Jurkat, Clone E6-1 (cell line): Measurements from ENCODE around the gene ARF1.
A peak's percentile ranks its signal among the peaks of the same experiment; 100 is the strongest.

Experiments
- DNase-seq: peaks from one replicate; pipeline ENCODE4 v3.0.0-alpha.2; 2011; ENCODE audit warnings: low read depth, low spot score
- H3K4me3 ChIP-seq: 2 replicates; pipeline ENCODE4 v1.5.1; 2011; ENCODE audit warnings: mild to moderate bottlenecking, low read length, control low read depth, moderate library complexity

Gene ARF1

GRCh38 chr1:228096416-228097332 lies 14.2 kb downstream of the ARF1 start:
- no peak for DNase-seq
- no peak overlapping the region for H3K4me3 ChIP-seq

DNA sequence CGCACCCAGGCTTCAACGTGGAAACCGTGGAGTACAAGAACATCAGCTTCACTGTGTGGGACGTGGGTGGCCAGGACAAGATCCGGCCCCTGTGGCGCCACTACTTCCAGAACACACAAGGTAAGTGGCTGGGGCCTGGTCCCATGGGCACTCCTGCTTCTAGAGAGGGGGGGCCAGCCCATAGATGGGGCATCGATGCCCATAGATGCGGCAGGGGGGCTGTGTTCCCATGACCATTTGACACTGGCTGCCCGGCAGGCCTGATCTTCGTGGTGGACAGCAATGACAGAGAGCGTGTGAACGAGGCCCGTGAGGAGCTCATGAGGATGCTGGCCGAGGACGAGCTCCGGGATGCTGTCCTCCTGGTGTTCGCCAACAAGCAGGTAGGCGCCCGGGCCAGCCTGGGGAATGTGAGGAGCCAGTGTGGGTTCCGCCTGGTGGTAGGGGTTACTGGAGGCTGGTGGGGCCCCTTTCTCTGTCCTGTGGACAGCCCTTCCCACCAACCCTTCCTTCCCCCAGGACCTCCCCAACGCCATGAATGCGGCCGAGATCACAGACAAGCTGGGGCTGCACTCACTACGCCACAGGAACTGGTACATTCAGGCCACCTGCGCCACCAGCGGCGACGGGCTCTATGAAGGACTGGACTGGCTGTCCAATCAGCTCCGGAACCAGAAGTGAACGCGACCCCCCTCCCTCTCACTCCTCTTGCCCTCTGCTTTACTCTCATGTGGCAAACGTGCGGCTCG lies 15.0 kb downstream of the ARF1 start:
- DNase-seq: no peak
- H3K4me3 ChIP-seq: no peak overlapping the region

DNA sequence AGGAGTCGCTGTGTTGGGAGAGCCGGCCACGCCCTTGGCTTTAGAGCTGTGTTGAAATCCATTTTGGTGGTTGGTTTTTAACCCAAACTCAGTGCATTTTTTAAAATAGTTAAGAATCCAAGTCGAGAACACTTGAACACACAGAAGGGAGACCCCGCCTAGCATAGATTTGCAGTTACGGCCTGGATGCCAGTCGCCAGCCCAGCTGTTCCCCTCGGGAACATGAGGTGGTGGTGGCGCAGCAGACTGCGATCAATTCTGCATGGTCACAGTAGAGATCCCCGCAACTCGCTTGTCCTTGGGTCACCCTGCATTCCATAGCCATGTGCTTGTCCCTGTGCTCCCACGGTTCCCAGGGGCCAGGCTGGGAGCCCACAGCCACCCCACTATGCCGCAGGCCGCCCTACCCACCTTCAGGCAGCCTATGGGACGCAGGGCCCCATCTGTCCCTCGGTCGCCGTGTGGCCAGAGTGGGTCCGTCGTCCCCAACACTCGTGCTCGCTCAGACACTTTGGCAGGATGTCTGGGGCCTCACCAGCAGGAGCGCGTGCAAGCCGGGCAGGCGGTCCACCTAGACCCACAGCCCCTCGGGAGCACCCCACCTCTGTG lies 15.9 kb downstream of the ARF1 start:
- H3K4me3 ChIP-seq: no peak overlapping the region
- DNase-seq: no peak

GRCh38 chr1:228099331-228099732 lies 16.8 kb downstream of the ARF1 start:
- H3K4me3 ChIP-seq: no peak overlapping the region
- DNase-seq: no peak

- DNase-seq: no peak
- H3K4me3 ChIP-seq: peak overlapping the region; percentile 77; the same call in 1 of the 2 replicates
Measured at GRCh38 chr1:228100822-228101613, 18.5 kb downstream of the ARF1 start.

- DNase-seq: no peak
- H3K4me3 ChIP-seq: peak overlapping the region; percentile 77
Measured at GRCh38 chr1:228101614-228101993, 19.1 kb downstream of the ARF1 start.

- DNase-seq: no peak
- H3K4me3 ChIP-seq: peak overlapping the region; percentile 77
Measured at GRCh38 chr1:228101994-228102790, 19.7 kb downstream of the ARF1 start.

- DNase-seq: peak; percentile 87
- H3K4me3 ChIP-seq: peak within 1 kb of the TSS; percentile 77
Measured at GRCh38 chr1:228102791-228103620, 20.5 kb downstream of the ARF1 start, which contains the start of gene C1orf35. TSS of gene C1orf35 (minus strand) at chr1:228103325. CDS start at chr1:228103227, 98 bp downstream.

- no peak for DNase-seq
- H3K4me3 ChIP-seq: no peak overlapping the region
Measured at GRCh38 chr1:228104526-228105269, 22.2 kb downstream of the ARF1 start.

DNA sequence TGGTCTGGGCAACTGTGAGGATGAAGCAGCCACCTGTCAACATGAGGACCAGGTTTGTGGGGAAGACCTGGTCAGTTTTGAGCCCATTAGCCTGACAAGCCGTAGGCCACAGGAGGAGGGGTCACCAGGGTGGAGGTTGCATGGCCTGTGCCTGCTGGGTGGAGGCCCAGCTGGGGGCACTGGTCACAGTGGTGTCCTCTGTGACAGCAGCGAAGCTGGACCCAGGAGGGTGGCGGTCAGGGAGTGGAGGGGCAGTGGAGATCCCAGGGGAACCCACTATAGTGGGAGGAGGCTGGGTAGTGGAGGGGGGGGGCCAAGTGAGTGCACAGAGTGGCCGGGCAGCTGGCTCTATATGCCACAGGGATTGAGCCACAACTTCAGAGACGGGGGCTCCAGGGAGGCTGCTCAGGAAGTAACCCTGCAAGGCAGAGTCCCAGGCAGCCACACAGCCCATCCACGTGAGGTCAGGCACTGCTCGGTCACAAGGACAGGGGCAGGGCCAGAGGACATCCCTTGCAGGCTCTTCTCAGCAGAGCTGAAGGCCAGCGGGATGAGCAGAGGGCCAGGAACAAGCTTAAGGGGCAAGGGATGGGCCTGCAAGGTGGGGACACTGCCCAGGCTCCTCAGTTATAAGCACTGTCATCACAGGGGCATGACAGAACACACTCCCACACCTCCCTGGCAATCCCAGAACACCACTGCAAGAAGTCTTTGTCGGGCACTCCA lies 22.9 kb downstream of the ARF1 start:
- DNase-seq: no peak
- no peak overlapping the region for H3K4me3 ChIP-seq

DNA sequence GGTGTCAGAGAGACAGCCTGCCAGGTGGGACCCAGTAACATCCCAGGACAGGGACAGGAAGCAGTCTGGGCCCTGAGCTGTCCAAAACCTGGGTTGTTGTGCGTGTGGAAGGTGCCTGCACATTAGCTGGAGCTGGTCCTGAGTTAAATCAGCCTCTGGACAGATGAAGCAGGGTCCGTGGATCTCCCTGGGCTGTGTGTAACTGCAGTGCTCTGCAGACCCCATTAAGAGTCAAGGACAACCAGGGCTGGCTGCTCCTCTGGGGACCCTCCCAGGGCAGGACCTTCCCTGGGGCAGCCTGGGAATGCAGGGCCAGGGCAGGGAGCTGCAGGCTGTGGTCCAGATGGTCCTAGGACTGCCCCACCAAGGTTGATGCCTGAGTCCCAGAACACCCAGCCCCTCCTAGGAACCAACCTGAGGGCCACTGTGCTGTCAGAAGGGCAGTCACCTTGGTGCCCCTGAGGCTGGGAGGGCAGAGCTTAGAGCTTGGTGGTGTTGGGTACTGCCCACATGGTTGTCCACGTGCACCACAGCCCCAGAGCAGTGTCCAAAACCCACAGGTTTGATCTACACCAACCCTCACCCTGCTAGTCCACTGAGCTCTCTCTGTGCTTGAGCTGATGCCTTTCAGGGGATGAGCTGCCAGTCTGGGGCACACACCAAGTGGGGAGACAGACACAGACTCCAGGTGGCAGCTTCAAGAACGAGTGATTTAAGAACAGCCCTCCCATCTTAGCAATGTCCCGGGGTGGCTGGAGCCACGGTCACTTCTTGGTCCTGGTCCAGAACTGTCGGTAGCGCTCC lies 23.7 kb downstream of the ARF1 start:
- DNase-seq: no peak
- no peak overlapping the region for H3K4me3 ChIP-seq

- DNase-seq: no peak
- no peak overlapping the region for H3K4me3 ChIP-seq
Measured at GRCh38 chr1:228106800-228107054, 24.2 kb downstream of the ARF1 start.

DNA sequence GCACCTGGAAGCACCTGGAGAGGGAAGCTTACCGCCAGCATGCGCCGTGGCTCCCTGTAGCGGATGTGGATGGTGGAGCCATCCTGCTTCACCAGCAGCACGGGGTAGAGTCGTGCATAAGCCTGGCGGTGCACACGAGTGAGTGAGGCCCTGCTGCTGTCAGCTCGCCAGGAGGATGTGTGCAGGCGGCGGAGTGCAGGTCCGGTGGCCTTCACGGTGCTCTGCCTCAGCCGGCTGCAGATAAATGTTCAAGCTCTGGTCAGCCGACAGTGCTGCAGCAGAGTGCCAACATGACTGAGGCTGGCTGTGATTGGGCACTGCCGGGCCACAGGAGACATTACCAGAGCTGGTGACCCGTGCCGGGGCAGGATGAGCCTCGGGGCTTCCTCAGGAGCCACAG lies 25.1 kb downstream of the ARF1 start:
- DNase-seq: no peak
- H3K4me3 ChIP-seq: peak overlapping the region; percentile 97; the same call in 1 of the 2 replicates

DNA sequence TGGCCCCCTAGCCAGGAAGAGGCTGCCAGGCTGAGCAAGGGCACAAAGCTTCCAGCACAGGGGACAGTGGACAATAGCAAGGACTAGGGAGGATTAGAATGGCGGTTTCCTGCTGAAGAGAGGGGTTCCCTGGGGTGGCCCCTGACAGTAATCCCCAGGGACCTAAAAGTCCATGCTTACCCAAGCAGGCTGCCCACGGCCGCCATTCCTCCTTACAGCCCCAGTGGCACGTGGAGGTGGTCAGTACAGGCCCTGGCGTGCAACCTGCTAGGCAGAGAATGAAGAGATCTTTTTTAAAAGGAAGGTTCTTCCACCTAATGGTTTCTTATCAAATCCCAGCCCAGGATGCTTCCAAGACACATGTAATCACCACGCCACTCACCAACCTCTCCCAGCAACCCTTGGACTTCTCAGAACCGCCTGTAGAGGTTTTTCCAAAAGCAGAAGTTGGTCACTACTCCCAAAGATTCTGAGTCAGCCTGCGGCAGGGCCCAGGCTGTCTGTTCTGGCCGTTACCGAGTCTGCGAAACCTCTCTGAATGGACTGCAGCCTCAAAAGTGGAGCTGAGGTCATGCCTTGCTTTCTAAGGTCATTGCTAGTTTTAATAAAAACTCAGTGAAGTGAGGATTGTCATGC lies 25.7 kb downstream of the ARF1 start:
- peak overlapping the region; percentile 97 for H3K4me3 ChIP-seq
- no peak for DNase-seq

GRCh38 chr1:228108742-228109072 lies 26.2 kb downstream of the ARF1 start:
- H3K4me3 ChIP-seq: peak overlapping the region; percentile 97
- no peak for DNase-seq
